ENCODE data around the gene GUCD1. TPM values are rescaled to one million over a fixed set of nuclear protein-coding genes. Genes with fewer than 3 reads are reported as not detected.

GUCD1 gene
- total and polyA plus RNA-seq, 2 of the 13 experiments (the other 11 are each of a cell fraction or from before 2014, with no cell fraction given) = 128 to 245 TPM

- no peak for TF ChIP-seq PRDM10 (CRISPR knock-in tag; IDR thresholded peaks at IDR 0.05; ENCODE audit: low read depth)
- no peak for TF ChIP-seq KIAA2018 (CRISPR knock-in tag; IDR thresholded peaks at IDR 0.05; ENCODE audit: borderline replicate concordance)
- TF ChIP-seq E2F2 (CRISPR knock-in tag; IDR thresholded peaks at IDR 0.05; ENCODE audit: borderline replicate concordance) = no peak
- TF ChIP-seq ZNF841 (CRISPR knock-in tag; IDR thresholded peaks at IDR 0.05; ENCODE audit: borderline replicate concordance) = no peak
- TF ChIP-seq BCL6 (CRISPR knock-in tag; IDR thresholded peaks at IDR 0.05) = peak; percentile 56; the same call in 1 of the 2 replicates
- no peak for TF ChIP-seq SRY (CRISPR knock-in tag; IDR thresholded peaks at IDR 0.05)
- TF ChIP-seq POGK (CRISPR knock-in tag; conservative IDR thresholded peaks at IDR 0.05) = no peak
- no peak for TF ChIP-seq TMF1 (CRISPR knock-in tag; IDR thresholded peaks at IDR 0.05; ENCODE audit: low read depth)
- TF ChIP-seq ZNF33A (CRISPR knock-in tag; IDR thresholded peaks at IDR 0.05; ENCODE audit: borderline replicate concordance) = no peak
- TF ChIP-seq ZNF556 (CRISPR knock-in tag; IDR thresholded peaks at IDR 0.05; ENCODE audit: borderline replicate concordance) = no peak
- TF ChIP-seq CHCHD3 (CRISPR knock-in tag; IDR thresholded peaks at IDR 0.05) = no peak
- no peak for TF ChIP-seq NONO (IDR thresholded peaks at IDR 0.05)
- TF ChIP-seq NONO (CRISPR knock-in tag; conservative IDR thresholded peaks at IDR 0.05) = peak; percentile 46; the same call in 1 of the 2 replicates
- TF ChIP-seq ZSCAN31 (CRISPR knock-in tag; IDR thresholded peaks at IDR 0.05; ENCODE audit: low read depth) = no peak
These were observed 9.6 kb upstream of the GUCD1 start (continued) for GRCh38 chr22:24564376-24565058.
